B cell (primary cell): ENCODE measurements around the gene MGAT4B. TPM values are rescaled to one million over a fixed set of nuclear protein-coding genes. Genes with fewer than 3 reads are reported as not detected.

ENCODE experiments used
- ATAC-seq: fragments of 200-7000 bp; cut with Tn5 transposase; one replicate; pipeline ENCODE4 v1.10.0; 2021; ENCODE audit warnings: low read depth, mild to moderate bottlenecking, moderate number of reproducible peaks, moderate library complexity
- CTCF ChIA-PET: fragments of 350-600 bp; sonication (Branson Sonifier 250); formaldehyde crosslinking; loops from one replicate; lab custom pipeline; 2021; ENCODE audit warnings: antibody characterized with exemption, inconsistent platforms; lab: Charles Lee
- POLR2A ChIA-PET: fragments of 350-600 bp; sonication (Branson Sonifier 250); formaldehyde crosslinking; loops from one replicate; lab custom pipeline; 2021; ENCODE audit warnings: antibody characterized with exemption; lab: Charles Lee
- DNase-seq: peaks from one replicate; pipeline ENCODE4 v3.0.0; 2013
- H2AFZ ChIP-seq: 2 replicates; pipeline ENCODE4 v1.6.1; 2012; ENCODE audit warnings: mild to moderate bottlenecking, low read depth, low read length; ENCODE audit not compliant: insufficient read depth, poor library complexity, severe bottlenecking
- H3K27ac ChIP-seq, 2 donors: 1 replicate in 1 of 2; 2 replicates in 1 of 2; pipeline ENCODE4 v1.5.1; 2012 to 2013; ENCODE audit warnings: low read length in 2 of 2, mild to moderate bottlenecking in 2 of 2, moderate library complexity in 1 of 2
- H3K27me3 ChIP-seq, 4 experiments: fragments of 200-600 bp in 1 of 4; sonication (generic) in 1 of 4; replicated peaks in 1 of 4; 1 replicate in 2 of 4; 2 replicates in 2 of 4; pipeline versions ENCODE4 v1.6.1 to v1.7.0; 2013 to 2016; ENCODE audit warnings: low read length in 3 of 4, mild to moderate bottlenecking in 2 of 4, mixed read lengths in 1 of 4, moderate library complexity in 1 of 4; ENCODE audit not compliant: insufficient read depth in 4 of 4, control insufficient read depth in 3 of 4; ENCODE audit errors: control extremely low read depth in 1 of 4
- H3K36me3 ChIP-seq, 2 experiments: replicated peaks in 1 of 2; 1 replicate in 1 of 2; 2 replicates in 1 of 2; pipeline versions ENCODE4 v1.6.1 to v1.7.1; 2013; ENCODE audit warnings: low read length in 1 of 2; ENCODE audit not compliant: insufficient read depth in 2 of 2, control insufficient read depth in 1 of 2; ENCODE audit errors: control extremely low read depth in 1 of 2, extremely low read depth in 1 of 2
- H3K4me1 ChIP-seq, 2 donors: fragments of 200-600 bp in 1 of 2; sonication (generic) in 1 of 2; 1 replicate in 1 of 2; 2 replicates in 1 of 2; pipeline versions ENCODE4 v1.5.1 to v1.6.1; 2013 to 2017; ENCODE audit warnings: low read length in 2 of 2; ENCODE audit not compliant: control insufficient read depth in 2 of 2, insufficient read depth in 2 of 2
- H3K4me2 ChIP-seq: replicated peaks from 2 replicates; pipeline ENCODE3; 2012; ENCODE audit warnings: mild to moderate bottlenecking, low read depth, low read length; ENCODE audit not compliant: poor library complexity, severe bottlenecking
- H3K4me3 ChIP-seq, 5 experiments: fragments of 200-600 bp in 1 of 5; sonication (generic) in 1 of 5; 1 replicate in 3 of 5; 2 replicates in 2 of 5; pipeline versions ENCODE4 v1.5.1 to v1.7.0; 2011 to 2016; ENCODE audit warnings: low read length in 4 of 5, mild to moderate bottlenecking in 4 of 5, low read depth in 2 of 5, control low read depth in 1 of 5, moderate library complexity in 1 of 5; ENCODE audit not compliant: insufficient read depth in 1 of 5; ENCODE audit errors: control extremely low read depth in 1 of 5, extremely low read depth in 1 of 5
- H3K79me2 ChIP-seq: fragments of 200-600 bp; sonication (generic); one replicate; pipeline ENCODE4 v1.6.0; 2016; ENCODE audit warnings: low read length; ENCODE audit not compliant: control insufficient read depth, insufficient read depth
- H3K9ac ChIP-seq: fragments of 200-600 bp; sonication (generic); 2 replicates; pipeline ENCODE4 v1.6.1; 2017; ENCODE audit warnings: mild to moderate bottlenecking, low read length, moderate library complexity
- H3K9me3 ChIP-seq, 3 donors: one replicate each; pipeline versions ENCODE4 v1.6.1 to v1.7.1; 2013; ENCODE audit warnings: low read length in 2 of 3; ENCODE audit not compliant: control insufficient read depth in 2 of 3, insufficient read depth in 1 of 3; ENCODE audit errors: control extremely low read depth in 1 of 3
- H4K20me1 ChIP-seq: 2 replicates; pipeline ENCODE4 v1.6.0; 2012; ENCODE audit warnings: mild to moderate bottlenecking, low read length; ENCODE audit not compliant: insufficient read depth, control insufficient read depth, poor library complexity, severe bottlenecking
- H3K27ac Mint-ChIP-seq: one replicate; pipeline ENCODE4 v1.8.0; 2021; ENCODE audit warnings: mixed read lengths
- H3K27me3 Mint-ChIP-seq: one replicate; pipeline ENCODE4 v1.8.0; 2021; ENCODE audit warnings: mixed read lengths
- H3K4me1 Mint-ChIP-seq: one replicate; pipeline ENCODE4 v1.8.0; 2021; ENCODE audit warnings: mixed read lengths
- H3K4me3 Mint-ChIP-seq: one replicate; pipeline ENCODE4 v1.8.0; 2021; ENCODE audit warnings: mixed read lengths
- H3K9me3 Mint-ChIP-seq: one replicate; pipeline ENCODE4 v1.8.0; 2022; ENCODE audit warnings: mixed read lengths; ENCODE audit not compliant: insufficient read depth
- EZH2 ChIP-seq: IDR thresholded peaks from 2 replicates; pipeline ENCODE4 v1.6.1; 2012; ENCODE audit warnings: borderline replicate concordance, low read depth, mild to moderate bottlenecking, moderate library complexity, low read length; ENCODE audit not compliant: insufficient read depth, poor library complexity, severe bottlenecking
- WGBS: methylation state at CpG from one replicate; pipeline ENCODE4 v1.1.5; 2013; ENCODE audit warnings: missing lambda C conversion rate; ENCODE audit not compliant: insufficient coverage; 5-methylcytosine and 5-hydroxymethylcytosine counted together
- intact Hi-C: fragments of 100-400 bp; cut with micrococcal nuclease; formaldehyde crosslinking; loops from one replicate; pipeline ENCODE4 v1.10.0; 2022
- polyA plus RNA-seq: library from polyadenylated mRNA; depleted of rRNA; stranded (reverse); fragments of >200 nt; gene quantifications from 2 replicates; pipeline ENCODE4 v1.2.3, GENCODE V29; 2012
- total RNA-seq, 2 donors: library from RNA; stranded (reverse); fragments of 120-200 nt in 1 of 2; gene quantifications; 1 replicate in 1 of 2; 2 replicates in 1 of 2; pipeline versions ENCODE4 v1.2.3 to v1.2.4, GENCODE V29; 2013 to 2022
- TF ChIP-seq, protein P1 (sequence below): fragments of 200-600 bp; IDR thresholded peaks from one replicate; pipeline ENCODE4 v1.8.0; 2022; ENCODE audit warnings: antibody characterized with exemption, mild to moderate bottlenecking

MGAT4B gene
- total and polyA plus RNA-seq, 2 donors (not counting 1 experiment from before 2014, with no cell fraction given) = 105 to 165 TPM

DNA sequence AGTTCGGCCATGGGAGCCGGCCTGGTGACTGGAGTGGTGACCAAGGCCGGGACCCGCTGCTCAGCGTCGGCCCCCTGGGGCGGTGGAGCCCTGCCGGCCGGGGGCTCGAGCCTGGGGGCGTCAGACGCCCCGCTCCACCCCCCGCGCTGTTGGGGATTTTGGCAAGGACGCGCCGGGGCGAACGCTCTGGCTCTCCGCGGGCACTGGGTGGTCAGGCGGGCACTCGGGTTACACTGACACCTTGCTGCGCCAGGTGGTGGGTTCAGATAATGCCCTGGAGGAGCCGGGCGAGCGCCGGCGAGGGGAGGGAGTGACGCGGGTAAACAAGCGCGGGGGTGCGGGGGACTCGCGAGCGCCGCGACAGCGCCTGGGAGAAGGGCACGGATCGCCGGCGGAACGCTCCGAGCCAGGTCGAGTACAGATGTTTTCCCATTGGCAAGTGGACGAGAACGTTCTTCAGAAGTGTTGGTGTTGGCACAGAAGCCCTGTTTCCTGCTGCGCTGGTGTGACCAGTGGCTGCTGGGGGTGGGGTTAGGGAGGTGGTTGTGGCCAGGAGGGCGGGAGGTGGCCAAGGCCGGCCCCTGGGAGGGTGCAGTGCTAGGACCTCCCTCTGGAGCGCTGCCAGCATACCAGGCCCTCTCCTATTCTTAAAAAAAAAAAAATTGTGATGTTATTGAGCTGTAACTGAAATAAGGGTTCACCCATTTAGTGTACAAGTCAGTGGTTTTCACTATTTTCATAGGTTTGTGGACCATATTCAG, 14.8 kb upstream of the MGAT4B start:
- Histone ChIP-seq H3K4me1 (peaks cover 39 to 50% of the 10 kb centered on the region in 2 donors), H3K27ac (peak overlapping the region; percentile 91 to 98), H3K4me2 (peak overlapping the region; percentile 98), H3K4me3 (peak overlapping the region; percentile 22 to 94 (median 81)), H4K20me1 (peaks cover 58% of the 10 kb centered on the region), H3K79me2 (peaks cover 66% of the 10 kb centered on the region), H3K9ac (peak overlapping the region; percentile 98), H3K36me3 (peaks cover 2 to 34% of the 10 kb centered on the region in 2 experiments), H2AFZ (no peak overlapping the region), H3K27me3 (peaks cover 0 to 4% (median 0%) of the 10 kb centered on the region in 4 experiments), H3K9me3 (no peaks in the 10 kb centered on the region)
- POLR2A ChIA-PET = interaction anchor here (0.7 to 3.4 kb wide), 13 partner anchors 7 to 150 kb away, joined by 3 to 44 read pairs (median 3); partner anchors contain the start of genes LTC4S, MAML1 and MGAT4B
- CTCF ChIA-PET = interaction anchor here (1.0 to 2.5 kb wide), 6 partner anchors 15 to 154 kb away, joined by 3 to 24 read pairs (median 5); partner anchors contain the start of gene MRNIP
- H3K4me3 Mint-ChIP-seq = peak overlapping the region; percentile 98
- TF ChIP-seq, protein P1, sequence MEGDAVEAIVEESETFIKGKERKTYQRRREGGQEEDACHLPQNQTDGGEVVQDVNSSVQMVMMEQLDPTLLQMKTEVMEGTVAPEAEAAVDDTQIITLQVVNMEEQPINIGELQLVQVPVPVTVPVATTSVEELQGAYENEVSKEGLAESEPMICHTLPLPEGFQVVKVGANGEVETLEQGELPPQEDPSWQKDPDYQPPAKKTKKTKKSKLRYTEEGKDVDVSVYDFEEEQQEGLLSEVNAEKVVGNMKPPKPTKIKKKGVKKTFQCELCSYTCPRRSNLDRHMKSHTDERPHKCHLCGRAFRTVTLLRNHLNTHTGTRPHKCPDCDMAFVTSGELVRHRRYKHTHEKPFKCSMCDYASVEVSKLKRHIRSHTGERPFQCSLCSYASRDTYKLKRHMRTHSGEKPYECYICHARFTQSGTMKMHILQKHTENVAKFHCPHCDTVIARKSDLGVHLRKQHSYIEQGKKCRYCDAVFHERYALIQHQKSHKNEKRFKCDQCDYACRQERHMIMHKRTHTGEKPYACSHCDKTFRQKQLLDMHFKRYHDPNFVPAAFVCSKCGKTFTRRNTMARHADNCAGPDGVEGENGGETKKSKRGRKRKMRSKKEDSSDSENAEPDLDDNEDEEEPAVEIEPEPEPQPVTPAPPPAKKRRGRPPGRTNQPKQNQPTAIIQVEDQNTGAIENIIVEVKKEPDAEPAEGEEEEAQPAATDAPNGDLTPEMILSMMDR = peak; percentile 41
- no peak for TF ChIP-seq EZH2
- WGBS = under 1% methylated on average over 51 of the region's 54 CpGs
- no peaks in the 10 kb centered on the region for H3K9me3 Mint-ChIP-seq
- peak; percentile 48 for ATAC-seq
- intact Hi-C loops = loop anchor here (1.0 kb wide), 3 partner anchors 10 to 123 kb away; partner anchors contain the start of genes CANX and MRNIP
- H3K27me3 Mint-ChIP-seq = no peaks in the 10 kb centered on the region
- peaks cover 55% of the 10 kb centered on the region for H3K4me1 Mint-ChIP-seq
- H3K27ac Mint-ChIP-seq = peak overlapping the region; percentile 98
- peak; percentile 89 for DNase-seq
